ENCODE results near the gene PTGDS.

Gene PTGDS

GRCh38 chr9:137026384-137026783 lies 49.1 kb downstream of the PTGDS start:
- DNase-seq, result no peak

DNA sequence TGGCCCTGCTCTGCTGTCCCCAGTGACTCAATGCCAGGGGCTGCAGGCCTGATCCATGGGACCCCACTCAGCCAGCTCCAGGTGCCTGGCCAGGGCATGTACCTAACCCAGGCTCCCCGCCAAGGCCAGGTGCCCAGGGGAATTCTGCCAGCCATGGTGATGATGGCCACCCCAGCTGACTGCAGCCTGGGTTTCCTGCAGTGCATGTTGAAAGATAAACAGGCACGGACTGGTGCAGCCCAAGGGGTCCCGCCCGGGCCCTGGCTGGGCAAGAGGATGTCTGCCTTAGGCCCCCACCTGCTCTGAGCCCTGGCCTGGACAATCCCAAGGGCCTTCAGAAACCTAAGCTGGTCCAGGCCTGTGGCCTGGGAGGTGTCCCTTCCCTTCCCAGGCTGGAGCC lies 49.5 kb downstream of the PTGDS start:
- DNase-seq, result no peak

GRCh38 chr9:137027369-137028262 lies 50.3 kb downstream of the PTGDS start, which contains the start of gene ABCA2:
ABCA2 (minus strand) TSS chr9:137028237; CDS start chr9:137028140, 97 bp downstream.
- no peak for DNase-seq

DNA sequence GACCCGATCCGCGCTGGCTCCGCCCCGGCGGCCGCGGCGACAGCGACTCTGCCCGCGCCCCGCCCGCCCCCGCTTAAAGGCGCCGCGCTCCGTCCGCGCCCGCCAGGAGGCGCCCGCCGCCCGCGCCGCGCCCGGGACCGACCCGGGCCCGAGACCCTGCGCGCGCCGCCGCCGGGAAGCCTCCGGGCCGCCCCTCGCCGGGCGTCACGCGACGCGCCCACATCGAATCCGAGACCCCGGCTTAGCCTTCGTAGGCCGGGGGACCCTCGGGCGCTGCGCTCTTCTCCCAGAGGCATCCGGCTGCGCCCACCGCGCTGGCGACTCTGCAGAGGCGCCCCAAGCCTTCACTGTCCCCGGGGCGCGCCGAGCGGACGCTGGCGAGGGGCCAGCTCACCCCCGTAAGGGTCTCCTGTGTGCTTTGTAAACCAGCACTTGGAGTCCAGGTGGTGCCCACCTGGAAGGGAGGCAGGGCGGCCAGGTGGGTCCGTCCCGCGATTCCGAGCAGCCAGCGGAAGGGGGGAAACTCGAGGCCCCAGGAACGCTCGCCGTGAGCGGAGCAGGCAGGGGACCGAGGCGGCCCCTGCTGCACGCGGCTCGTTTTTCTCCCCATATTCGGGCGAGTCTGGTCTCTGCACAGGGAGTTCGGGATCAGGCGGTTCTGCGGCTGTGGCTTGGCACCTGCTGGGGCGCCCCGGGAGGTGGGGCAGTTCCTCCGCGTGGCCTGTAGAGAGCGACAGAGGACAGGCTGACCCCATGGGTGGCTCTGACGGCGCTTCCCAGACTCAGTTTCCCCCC lies 51.2 kb downstream of the PTGDS start:
- peak; percentile 65 to 81 for DNase-seq

DNA sequence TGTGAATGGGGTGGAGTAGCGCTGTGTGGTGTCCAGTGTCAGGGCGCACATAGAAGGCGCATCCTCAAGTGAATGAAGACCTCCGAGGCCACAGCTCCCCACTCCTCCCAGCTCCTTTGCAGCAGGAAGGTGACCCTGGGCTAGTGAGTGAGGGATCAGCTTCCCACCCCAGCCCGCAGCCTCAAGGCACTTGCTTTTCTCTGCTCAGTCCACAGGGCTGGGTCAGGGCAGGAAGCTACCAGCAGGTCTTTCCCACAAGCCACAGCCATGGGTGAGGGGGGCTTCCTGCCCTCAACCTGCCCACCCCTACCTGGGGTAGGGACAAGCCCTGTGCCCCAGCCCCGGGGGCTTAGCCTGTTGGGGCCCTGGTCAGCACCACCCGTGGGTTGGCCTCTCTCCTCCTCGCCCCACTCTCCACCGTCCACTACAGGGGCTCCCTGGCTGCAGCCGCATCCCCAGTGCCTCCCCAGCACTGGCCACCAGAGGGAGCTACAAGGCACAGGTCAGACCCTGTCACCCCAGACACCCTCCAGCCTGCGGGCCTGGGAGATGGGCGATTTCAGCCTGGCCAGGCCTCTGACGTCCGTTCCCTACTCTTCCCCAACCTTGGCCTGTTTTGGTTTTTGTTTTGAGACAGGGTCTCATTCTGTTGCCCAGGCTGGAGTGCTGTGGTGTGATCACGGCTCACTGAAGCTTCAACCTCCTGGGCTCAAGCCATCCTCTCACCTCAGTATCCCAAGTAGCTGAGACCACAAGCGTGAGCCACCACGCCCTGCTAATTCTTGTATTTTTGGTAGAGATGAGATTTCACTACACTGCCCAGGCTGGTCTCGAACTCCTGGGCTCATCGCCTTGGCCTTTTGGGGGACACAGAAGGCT lies 52.0 kb downstream of the PTGDS start:
- peak; percentile 69 to 74 for DNase-seq

GRCh38 chr9:137030006-137030405 lies 52.7 kb downstream of the PTGDS start:
- no peak for DNase-seq

- DNase-seq, result peak; percentile 59 to 62
Observed at GRCh38 chr9:137030538-137031527, 53.5 kb downstream of the PTGDS start.
